Esophagus muscularis mucosa (tissue), 4 donors: ENCODE measurements around the gene ERCC4.

Source experiments
- CTCF ChIP-seq, 3 experiments: fragments of 200-600 bp in 2 of 3; fragments of 450-650 bp in 1 of 3; sonication (generic) in 2 of 3; IDR thresholded peaks; one replicate each; pipeline ENCODE4 v1.5.1; 2017 to 2019; ENCODE audit warnings: antibody characterized with exemption in 3 of 3, mild to moderate bottlenecking in 2 of 3, moderate library complexity in 1 of 3
- EP300 ChIP-seq: sonication (generic); formaldehyde crosslinking; IDR thresholded peaks from one replicate; pipeline ENCODE4 v1.6.1; 2017; ENCODE audit warnings: antibody characterized with exemption
- POLR2A ChIP-seq: fragments of 450-650 bp; IDR thresholded peaks from one replicate; pipeline ENCODE4 v1.6.1; 2017; ENCODE audit warnings: antibody characterized with exemption, moderate library complexity, mild to moderate bottlenecking, low read depth

- TF ChIP-seq POLR2A, result no peak
- TF ChIP-seq EP300, result no peak
- no peak for TF ChIP-seq CTCF (IDR thresholded peaks at IDR 0.05)
Observed at GRCh38 chr16:13984794-13985193, 64.8 kb downstream of the ERCC4 start.
